Urinary bladder (tissue), 4 donors: Measurements from ENCODE around the gene ZCWPW1. TPM values are rescaled to one million over a fixed set of nuclear protein-coding genes. Genes with fewer than 3 reads are reported as not detected.
A peak's percentile ranks its signal among the peaks of the same experiment; 100 is the strongest.
"Not testable (repeated sequence)": the region's sequence is repeated elsewhere in the genome, so short reads cannot be mapped to it uniquely, and the experiment has no call there.

ENCODE experiments used
- DNase-seq: peaks from one replicate; pipeline ENCODE4 v3.0.0-alpha.2; 2015; ENCODE audit errors: extremely low spot score
- H3K27ac ChIP-seq: one replicate; pipeline ENCODE4 v1.5.1; 2013; ENCODE audit warnings: low read depth, mild to moderate bottlenecking, moderate library complexity
- H3K36me3 ChIP-seq: one replicate; pipeline ENCODE4 v1.6.1; 2013; ENCODE audit warnings: mild to moderate bottlenecking, moderate library complexity; ENCODE audit not compliant: insufficient read depth
- H3K4me1 ChIP-seq: one replicate; pipeline ENCODE4 v1.6.1; 2013; ENCODE audit warnings: mild to moderate bottlenecking, moderate library complexity; ENCODE audit not compliant: insufficient read depth
- H3K4me3 ChIP-seq: one replicate; pipeline ENCODE4 v1.5.1; 2013; ENCODE audit warnings: low read depth, low read length
- whole genome bisulfite sequencing: extraction: QIAGEN DNeasy Blood & Tissue Kit; methylation state at CpG from one replicate; pipeline ENCODE4 v1.1.7; 2013; 5-methylcytosine and 5-hydroxymethylcytosine counted together
- polyA plus RNA-seq: library from polyadenylated mRNA; stranded (reverse); fragments of 200-250 nt; gene quantifications from one replicate; pipeline ENCODE4 v1.2.3, GENCODE V29; 2013
- total RNA-seq: library from RNA; depleted of rRNA; stranded (reverse); fragments of >200 nt; gene quantifications from one replicate; pipeline ENCODE4 v1.2.3, GENCODE V29; 2014
- donor health status: healthy with polysubstance abuse.
- donor health status: healthy.

ZCWPW1 gene
- total and polyA plus RNA-seq, 2 donors: 4.2 to 8.7 TPM

- not testable (repeated sequence) for H3K36me3 ChIP-seq, H3K4me1 ChIP-seq, DNase-seq, H3K27ac ChIP-seq
- peak overlapping the region; percentile 22 for H3K4me3 ChIP-seq
- 84% methylated on average over 15 of the region's 15 CpGs for WGBS
Measured at GRCh38 chr7:100373870-100374598, 54.5 kb downstream of the ZCWPW1 start.

GRCh38 chr7:100373261-100373831, 55.2 kb downstream of the ZCWPW1 start, which contains the start of gene PILRA:
TSS of gene PILRA (plus strand) at chr7:100373487. CDS start at chr7:100373657, 170 bp downstream.
- DNase-seq: no peak
- H3K27ac ChIP-seq: no peak within 1 kb of the TSS
- no peaks in the 10 kb centered on the region for H3K4me1 ChIP-seq
- H3K36me3 ChIP-seq: no peaks in the 10 kb centered on the region
- H3K4me3 ChIP-seq: peak within 1 kb of the TSS; percentile 22
- 47% methylated on average over 12 of the region's 12 CpGs for WGBS

- Histone ChIP-seq H3K27ac (no peak overlapping the region), H3K4me1 (no peaks in the 10 kb centered on the region), H3K36me3 (no peaks in the 10 kb centered on the region), H3K4me3 (no peak overlapping the region)
- DNase-seq: no peak
- WGBS: 67% methylated on average over 6 of the region's 6 CpGs
Measured at GRCh38 chr7:100372694-100373093, 55.8 kb downstream of the ZCWPW1 start.

GRCh38 chr7:100372256-100372655, 56.2 kb downstream of the ZCWPW1 start:
- no peak for DNase-seq
- no peaks in the 10 kb centered on the region for H3K4me1 ChIP-seq
- WGBS: 56% methylated on average over 8 of the region's 8 CpGs
- no peak overlapping the region for H3K4me3 ChIP-seq
- H3K27ac ChIP-seq: no peak overlapping the region
- H3K36me3 ChIP-seq: no peaks in the 10 kb centered on the region

- H3K4me1 ChIP-seq: no peaks in the 10 kb centered on the region
- 77% methylated on average over 7 of the region's 7 CpGs for WGBS
- no peaks in the 10 kb centered on the region for H3K36me3 ChIP-seq
- no peak overlapping the region for H3K27ac ChIP-seq
- no peak overlapping the region for H3K4me3 ChIP-seq
- DNase-seq: no peak
Measured at GRCh38 chr7:100371561-100372171, 56.8 kb downstream of the ZCWPW1 start.

GRCh38 chr7:100370746-100371145, 57.8 kb downstream of the ZCWPW1 start:
- H3K4me3 ChIP-seq: no peak overlapping the region
- no peak overlapping the region for H3K27ac ChIP-seq
- H3K4me1 ChIP-seq: no peaks in the 10 kb centered on the region
- 85% methylated on average over 6 of the region's 6 CpGs for WGBS
- no peaks in the 10 kb centered on the region for H3K36me3 ChIP-seq
- no peak for DNase-seq

- Histone ChIP-seq H3K4me1 (no peaks in the 10 kb centered on the region), H3K4me3 (no peak overlapping the region), H3K27ac (no peak overlapping the region), H3K36me3 (no peaks in the 10 kb centered on the region)
- WGBS: 20% methylated on average over 4 of the region's 4 CpGs
- no peak for DNase-seq
Measured at GRCh38 chr7:100370303-100370702, 58.2 kb downstream of the ZCWPW1 start.

- Histone ChIP-seq H3K4me3 (no peak overlapping the region), H3K4me1 (no peaks in the 10 kb centered on the region), H3K27ac (no peak overlapping the region), H3K36me3 (no peaks in the 10 kb centered on the region)
- 69% methylated on average over 6 of the region's 6 CpGs for WGBS
- DNase-seq: no peak
Measured at GRCh38 chr7:100369105-100369504, 59.4 kb downstream of the ZCWPW1 start.

GRCh38 chr7:100367676-100368613, 60.6 kb downstream of the ZCWPW1 start:
- 81% methylated on average over 12 of the region's 12 CpGs for WGBS
- Histone ChIP-seq H3K4me3 (no peak overlapping the region), H3K4me1 (no peaks in the 10 kb centered on the region), H3K27ac (no peak overlapping the region), H3K36me3 (no peaks in the 10 kb centered on the region)
- no peak for DNase-seq

- 95% methylated on average over 8 of the region's 8 CpGs for WGBS
- Histone ChIP-seq H3K36me3 (no peaks in the 10 kb centered on the region), H3K27ac (no peak overlapping the region)
Measured at GRCh38 chr7:100367251-100367620, 61.3 kb downstream of the ZCWPW1 start.

GRCh38 chr7:100366411-100367250, 61.9 kb downstream of the ZCWPW1 start:
- H3K4me3 ChIP-seq: no peak overlapping the region
- H3K27ac ChIP-seq: no peak overlapping the region
- no peaks in the 10 kb centered on the region for H3K4me1 ChIP-seq
- DNase-seq: no peak
- no peaks in the 10 kb centered on the region for H3K36me3 ChIP-seq
- WGBS: 88% methylated on average over 16 of the region's 16 CpGs

More at GRCh38 chr7:100367251-100367620, 61.3 kb downstream of the ZCWPW1 start:
- DNase-seq: no peak
- Histone ChIP-seq H3K4me3 (no peak overlapping the region), H3K4me1 (no peaks in the 10 kb centered on the region)

- not testable (repeated sequence) for H3K4me3 ChIP-seq, DNase-seq, H3K27ac ChIP-seq, H3K4me1 ChIP-seq, H3K36me3 ChIP-seq
- 98% methylated on average over 7 of the region's 7 CpGs for WGBS
Measured at GRCh38 chr7:100365998-100366367, 62.5 kb downstream of the ZCWPW1 start.

- DNase-seq: no peak
- Histone ChIP-seq H3K4me1 (no peaks in the 10 kb centered on the region), H3K36me3 (peaks cover 4% of the 10 kb centered on the region), H3K27ac (no peak overlapping the region), H3K4me3 (no peak overlapping the region)
- WGBS: 90% methylated on average over 6 of the region's 6 CpGs
Measured at GRCh38 chr7:100364480-100364879, 64.0 kb downstream of the ZCWPW1 start.
